ENCODE data around the gene DDC. TPM values are rescaled to one million over a fixed set of nuclear protein-coding genes. Genes with fewer than 3 reads are reported as not detected.

The DDC gene
- polyA plus RNA-seq, 2 of the 4 experiments (the other 2 are of a cell fraction), result 1.3 to 2.8 TPM

DNA sequence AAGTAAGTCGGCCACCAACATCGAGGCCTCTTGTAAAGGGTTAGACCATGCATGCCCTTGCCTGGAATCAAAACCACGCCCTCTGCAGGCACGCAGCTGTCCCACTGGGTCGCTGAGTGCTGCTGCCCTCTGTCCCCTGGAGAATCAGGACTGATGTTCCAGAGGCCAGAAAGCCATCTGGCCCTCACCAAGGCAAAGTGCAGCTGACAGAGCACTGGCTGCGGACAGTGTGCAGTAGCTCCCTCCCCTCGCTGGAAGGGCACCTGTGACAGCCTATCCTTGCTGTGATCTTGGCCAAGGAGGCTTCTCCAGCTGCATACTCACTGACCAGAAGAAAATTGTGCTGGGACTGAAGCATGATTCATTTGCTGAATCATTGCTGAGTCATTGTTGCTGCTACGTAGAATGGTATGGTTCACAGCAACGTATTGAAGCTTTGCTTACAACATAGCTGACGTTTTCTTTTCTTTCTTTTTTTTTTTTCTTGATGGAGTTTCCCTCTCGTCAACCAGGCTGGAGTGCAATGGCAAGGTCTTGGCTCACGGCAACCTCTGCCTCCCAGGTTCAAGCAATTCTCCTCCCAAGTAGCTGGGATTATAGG, 30.4 kb downstream of the DDC start (continued):
- TF ChIP-seq, protein P1, sequence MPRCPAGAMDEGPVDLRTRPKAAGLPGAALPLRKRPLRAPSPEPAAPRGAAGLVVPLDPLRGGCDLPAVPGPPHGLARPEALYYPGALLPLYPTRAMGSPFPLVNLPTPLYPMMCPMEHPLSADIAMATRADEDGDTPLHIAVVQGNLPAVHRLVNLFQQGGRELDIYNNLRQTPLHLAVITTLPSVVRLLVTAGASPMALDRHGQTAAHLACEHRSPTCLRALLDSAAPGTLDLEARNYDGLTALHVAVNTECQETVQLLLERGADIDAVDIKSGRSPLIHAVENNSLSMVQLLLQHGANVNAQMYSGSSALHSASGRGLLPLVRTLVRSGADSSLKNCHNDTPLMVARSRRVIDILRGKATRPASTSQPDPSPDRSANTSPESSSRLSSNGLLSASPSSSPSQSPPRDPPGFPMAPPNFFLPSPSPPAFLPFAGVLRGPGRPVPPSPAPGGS (IDR thresholded peaks at IDR 0.05), result 0 out of 3 replicates have a peak, but pooled peaks have one; percentile 26
- TF ChIP-seq, protein P2, sequence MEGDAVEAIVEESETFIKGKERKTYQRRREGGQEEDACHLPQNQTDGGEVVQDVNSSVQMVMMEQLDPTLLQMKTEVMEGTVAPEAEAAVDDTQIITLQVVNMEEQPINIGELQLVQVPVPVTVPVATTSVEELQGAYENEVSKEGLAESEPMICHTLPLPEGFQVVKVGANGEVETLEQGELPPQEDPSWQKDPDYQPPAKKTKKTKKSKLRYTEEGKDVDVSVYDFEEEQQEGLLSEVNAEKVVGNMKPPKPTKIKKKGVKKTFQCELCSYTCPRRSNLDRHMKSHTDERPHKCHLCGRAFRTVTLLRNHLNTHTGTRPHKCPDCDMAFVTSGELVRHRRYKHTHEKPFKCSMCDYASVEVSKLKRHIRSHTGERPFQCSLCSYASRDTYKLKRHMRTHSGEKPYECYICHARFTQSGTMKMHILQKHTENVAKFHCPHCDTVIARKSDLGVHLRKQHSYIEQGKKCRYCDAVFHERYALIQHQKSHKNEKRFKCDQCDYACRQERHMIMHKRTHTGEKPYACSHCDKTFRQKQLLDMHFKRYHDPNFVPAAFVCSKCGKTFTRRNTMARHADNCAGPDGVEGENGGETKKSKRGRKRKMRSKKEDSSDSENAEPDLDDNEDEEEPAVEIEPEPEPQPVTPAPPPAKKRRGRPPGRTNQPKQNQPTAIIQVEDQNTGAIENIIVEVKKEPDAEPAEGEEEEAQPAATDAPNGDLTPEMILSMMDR (IDR thresholded peaks at IDR 0.05), result no peak
- no peak for TF ChIP-seq EHMT2 (IDR thresholded peaks at IDR 0.05; ENCODE audit: low read depth)
- no peak; the same call in 1 of the 2 replicates for TF ChIP-seq FOSB (CRISPR knock-in tag; IDR thresholded peaks at IDR 0.05)

DNA sequence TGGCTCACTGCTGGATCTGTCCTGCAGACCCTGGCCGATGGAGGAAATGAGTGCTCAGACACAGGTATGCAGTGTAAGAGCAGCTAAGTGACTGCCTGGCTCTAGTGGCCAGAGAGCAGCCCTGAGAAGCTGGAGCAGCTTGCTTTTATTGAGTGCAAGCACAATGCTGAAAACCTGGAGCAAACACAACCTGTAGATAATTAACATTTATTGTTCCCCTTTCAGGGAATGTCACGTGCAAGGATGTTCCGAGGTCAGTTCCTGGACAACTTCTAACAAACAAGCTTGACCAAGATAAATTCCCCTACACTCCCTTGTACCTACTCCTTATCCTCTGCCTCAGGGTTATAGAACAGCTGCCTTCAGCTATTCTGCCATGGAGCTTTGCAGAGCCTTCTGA, 31.3 kb downstream of the DDC start:
- Histone ChIP-seq H3K4me2 (peak overlapping the region; percentile 82), H3K4me3 (no peak overlapping the region), H3K4me1 (peaks cover 39% of the 10 kb centered on the region), H3K9me3 (no peaks in the 10 kb centered on the region), H3K27ac (peak overlapping the region; percentile 90 to 91)
- no peak for ATAC-seq
- CTCF ChIA-PET, result interaction anchor here (1.1 to 4.2 kb wide), 8 partner anchors 18 to 627 kb away, joined by 3 to 15 read pairs (median 6); no protein-coding TSS in a partner anchor
- TF ChIP-seq, protein P3, sequence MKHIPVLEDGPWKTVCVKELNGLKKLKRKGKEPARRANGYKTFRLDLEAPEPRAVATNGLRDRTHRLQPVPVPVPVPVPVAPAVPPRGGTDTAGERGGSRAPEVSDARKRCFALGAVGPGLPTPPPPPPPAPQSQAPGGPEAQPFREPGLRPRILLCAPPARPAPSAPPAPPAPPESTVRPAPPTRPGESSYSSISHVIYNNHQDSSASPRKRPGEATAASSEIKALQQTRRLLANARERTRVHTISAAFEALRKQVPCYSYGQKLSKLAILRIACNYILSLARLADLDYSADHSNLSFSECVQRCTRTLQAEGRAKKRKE (CRISPR knock-in tag; IDR thresholded peaks at IDR 0.05; ENCODE audit: low read depth), result no peak
- TF ChIP-seq NR3C1 (IDR thresholded peaks at IDR 0.05) (no peak), RCOR1 (IDR thresholded peaks at IDR 0.05; ENCODE audit: low read depth, low read length) (no peak), ZC3H11A (IDR thresholded peaks at IDR 0.05) (no peak), RFX5 (IDR thresholded peaks at IDR 0.05) (no peak), CBX8 (IDR thresholded peaks at IDR 0.05) (no peak), CHD2 (IDR thresholded peaks at IDR 0.05; ENCODE audit: low read length, partially characterized antibody) (no peak), TFCP2L1 (CRISPR knock-in tag; IDR thresholded peaks at IDR 0.05) (no peak), RARB (CRISPR knock-in tag; IDR thresholded peaks at IDR 0.05) (no peak), HDAC2 (IDR thresholded peaks at IDR 0.05) (no peak)
- TF ChIP-seq, protein P4, sequence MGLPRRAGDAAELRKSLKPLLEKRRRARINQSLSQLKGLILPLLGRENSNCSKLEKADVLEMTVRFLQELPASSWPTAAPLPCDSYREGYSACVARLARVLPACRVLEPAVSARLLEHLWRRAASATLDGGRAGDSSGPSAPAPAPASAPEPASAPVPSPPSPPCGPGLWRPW (IDR thresholded peaks at IDR 0.05), result no peak
- peak in 1 of 2 experiments; percentile 42 for DNase-seq (ENCODE audit: low read depth in 1 of 2, low spot score in 1 of 2)
- no peak for FAIRE-seq
- POLR2A ChIA-PET, result no interaction called here
- WGBS (ENCODE audit: missing lambda C conversion rate), result 50% methylated on average over 3 of the region's 3 CpGs

DNA sequence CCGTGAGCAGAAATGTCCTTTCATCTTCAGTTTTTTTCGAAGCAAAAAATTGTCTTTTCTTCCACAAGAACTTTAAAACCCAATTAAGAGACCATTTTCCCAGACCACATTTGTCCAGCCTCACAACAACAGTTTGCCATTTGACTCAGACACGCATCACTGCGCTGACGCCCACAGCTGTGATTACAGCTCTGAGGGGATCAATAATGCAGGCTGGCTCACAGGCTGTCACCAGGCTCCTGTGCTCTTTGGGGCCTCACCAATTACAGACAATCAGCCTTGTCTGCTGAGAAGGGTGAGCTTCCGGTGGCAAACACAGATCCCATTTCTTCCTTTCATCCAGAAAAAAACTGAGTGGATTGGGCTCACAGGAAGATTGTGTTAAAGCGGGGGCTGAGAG, 33.3 kb downstream of the DDC start:
- ChIA-PET POLR2A (no interaction called here), CTCF (interaction anchor here (0.8 to 4.2 kb wide), 5 partner anchors 20 to 609 kb away, joined by 3 to 15 read pairs (median 7); no protein-coding TSS in a partner anchor)
- FAIRE-seq, result no peak
- ATAC-seq, result no peak
- WGBS (ENCODE audit: missing lambda C conversion rate), result 92% methylated on average over 7 of the region's 7 CpGs
- Histone ChIP-seq H3K9me3 (no peaks in the 10 kb centered on the region), H3K27ac (peak overlapping the region; percentile 41 to 68; a peak in 5 of 6 replicates), H3K4me3 (no peak overlapping the region), H3K4me2 (peak overlapping the region; percentile 54; the same call in 2 of the 3 replicates), H3K4me1 (peaks cover 39% of the 10 kb centered on the region)
- no peak for DNase-seq (ENCODE audit: low read depth in 1 of 2, low spot score in 1 of 2)
- TF ChIP-seq POLR2A (IDR thresholded peaks at IDR 0.05; ENCODE audit: low read length), result no peak
- no peak for TF ChIP-seq JUNB (IDR thresholded peaks at IDR 0.05)
- no peak for TF ChIP-seq CBX8 (IDR thresholded peaks at IDR 0.05)
- TF ChIP-seq HOXB13 (CRISPR knock-in tag; IDR thresholded peaks at IDR 0.05; ENCODE audit: low read depth), result no peak
- TF ChIP-seq KDM1A (IDR thresholded peaks at IDR 0.05; ENCODE audit: low read depth), result no peak
- TF ChIP-seq NFE2L2 (conservative IDR thresholded peaks at IDR 0.05; ENCODE audit: low read length), result no peak
- TF ChIP-seq FOXS1 (CRISPR knock-in tag; IDR thresholded peaks at IDR 0.05), result no peak
- TF ChIP-seq, protein P1 (IDR thresholded peaks at IDR 0.05), result no peak
- no peak for TF ChIP-seq TFCP2L1 (CRISPR knock-in tag; IDR thresholded peaks at IDR 0.05)
- no peak for TF ChIP-seq MYC (IDR thresholded peaks at IDR 0.05; ENCODE audit: borderline replicate concordance, low read length)
- TF ChIP-seq FOSL2 (IDR thresholded peaks at IDR 0.05), result no peak
- no peak for TF ChIP-seq FOSL2 (CRISPR knock-in tag; IDR thresholded peaks at IDR 0.05)
- no peak for TF ChIP-seq RARB (CRISPR knock-in tag; IDR thresholded peaks at IDR 0.05)
- TF ChIP-seq RCOR1 (IDR thresholded peaks at IDR 0.05; ENCODE audit: low read depth, low read length), result no peak
- TF ChIP-seq POLR2AphosphoS2 (conservative IDR thresholded peaks at IDR 0.05; ENCODE audit: low read length), result no peak
- TF ChIP-seq, protein P5, sequence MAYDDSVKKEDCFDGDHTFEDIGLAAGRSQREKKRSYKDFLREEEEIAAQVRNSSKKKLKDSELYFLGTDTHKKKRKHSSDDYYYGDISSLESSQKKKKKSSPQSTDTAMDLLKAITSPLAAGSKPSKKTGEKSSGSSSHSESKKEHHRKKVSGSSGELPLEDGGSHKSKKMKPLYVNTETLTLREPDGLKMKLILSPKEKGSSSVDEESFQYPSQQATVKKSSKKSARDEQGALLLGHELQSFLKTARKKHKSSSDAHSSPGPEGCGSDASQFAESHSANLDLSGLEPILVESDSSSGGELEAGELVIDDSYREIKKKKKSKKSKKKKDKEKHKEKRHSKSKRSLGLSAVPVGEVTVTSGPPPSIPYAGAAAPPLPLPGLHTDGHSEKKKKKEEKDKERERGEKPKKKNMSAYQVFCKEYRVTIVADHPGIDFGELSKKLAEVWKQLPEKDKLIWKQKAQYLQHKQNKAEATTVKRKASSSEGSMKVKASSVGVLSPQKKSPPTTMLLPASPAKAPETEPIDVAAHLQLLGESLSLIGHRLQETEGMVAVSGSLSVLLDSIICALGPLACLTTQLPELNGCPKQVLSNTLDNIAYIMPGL (CRISPR knock-in tag; IDR thresholded peaks at IDR 0.05; ENCODE audit: borderline replicate concordance), result no peak
